Mucosa of rectum (tissue), 2 donors: ENCODE results near the gene MAN2A1.

Experiments used
- H3K27ac ChIP-seq, 2 donors: one replicate each; pipeline ENCODE4 v1.7.0; 2013; ENCODE audit warnings: inconsistent platforms in 2 of 2, low read depth in 2 of 2, low read length in 2 of 2
- H3K27me3 ChIP-seq, 2 donors: one replicate each; pipeline ENCODE4 v1.7.0; 2013; ENCODE audit warnings: low read length in 2 of 2; ENCODE audit not compliant: control insufficient read depth in 2 of 2, insufficient read depth in 2 of 2
- H3K36me3 ChIP-seq, 2 donors: one replicate each; pipeline ENCODE4 v1.7.0; 2013; ENCODE audit warnings: low read length in 2 of 2; ENCODE audit not compliant: control insufficient read depth in 2 of 2, insufficient read depth in 2 of 2
- H3K4me1 ChIP-seq, 2 donors: one replicate each; pipeline ENCODE4 v1.7.0; 2013; ENCODE audit warnings: low read length in 2 of 2, mild to moderate bottlenecking in 1 of 2; ENCODE audit not compliant: control insufficient read depth in 2 of 2, insufficient read depth in 2 of 2
- H3K4me3 ChIP-seq, 2 donors: one replicate each; pipeline ENCODE4 v1.7.0; 2013; ENCODE audit warnings: low read length in 2 of 2
- H3K9ac ChIP-seq, 2 donors: one replicate each; pipeline ENCODE4 v1.7.0; 2013; ENCODE audit warnings: low read length in 2 of 2, low read depth in 1 of 2, mild to moderate bottlenecking in 1 of 2
- H3K9me3 ChIP-seq, 2 donors: one replicate each; pipeline ENCODE4 v1.7.0; 2013; ENCODE audit warnings: low read length in 2 of 2; ENCODE audit not compliant: control insufficient read depth in 2 of 2
- donor health status: healthy.
- donor health status: Normal muscosa, but diverticular disease.

Gene MAN2A1

GRCh38 chr5:109689740-109690241, at the start of gene MAN2A1:
TSS of gene MAN2A1 (plus strand) at chr5:109689927. CDS start at chr5:109690418, 491 bp downstream.
- Histone ChIP-seq H3K27ac (peak within 1 kb of the TSS; percentile 97 to 98), H3K4me3 (peak within 1 kb of the TSS; percentile 76 to 97), H3K36me3 (no peaks in the 10 kb centered on the region), H3K27me3 (no peaks in the 10 kb centered on the region), H3K9ac (peak within 1 kb of the TSS; percentile 93 to 95), H3K9me3 (no peaks in the 10 kb centered on the region), H3K4me1 (peaks cover 11 to 21% of the 10 kb centered on the region in 2 donors)

GRCh38 chr5:109640976-109641375, 48.8 kb upstream of the MAN2A1 start:
- H3K4me3 ChIP-seq, result no peak overlapping the region
- H3K9me3 ChIP-seq, result no peaks in the 10 kb centered on the region
- H3K4me1 ChIP-seq, result no peaks in the 10 kb centered on the region
- H3K36me3 ChIP-seq, result no peaks in the 10 kb centered on the region
- H3K9ac ChIP-seq, result no peak overlapping the region
- H3K27me3 ChIP-seq, result no peaks in the 10 kb centered on the region
- no peak overlapping the region for H3K27ac ChIP-seq

GRCh38 chr5:109643791-109644350, 45.9 kb upstream of the MAN2A1 start:
- Histone ChIP-seq H3K4me3 (no peak overlapping the region), H3K4me1 (no peaks in the 10 kb centered on the region), H3K36me3 (no peaks in the 10 kb centered on the region), H3K27ac (no peak overlapping the region), H3K9ac (no peak overlapping the region), H3K27me3 (no peaks in the 10 kb centered on the region), H3K9me3 (no peaks in the 10 kb centered on the region)

- H3K9ac ChIP-seq, result no peak overlapping the region
- H3K4me3 ChIP-seq, result no peak overlapping the region
- H3K9me3 ChIP-seq, result no peaks in the 10 kb centered on the region
- H3K4me1 ChIP-seq, result no peaks in the 10 kb centered on the region
- H3K36me3 ChIP-seq, result no peaks in the 10 kb centered on the region
- no peak overlapping the region for H3K27ac ChIP-seq
- no peaks in the 10 kb centered on the region for H3K27me3 ChIP-seq
These were observed 44.9 kb upstream of the MAN2A1 start for GRCh38 chr5:109644829-109645228.

DNA sequence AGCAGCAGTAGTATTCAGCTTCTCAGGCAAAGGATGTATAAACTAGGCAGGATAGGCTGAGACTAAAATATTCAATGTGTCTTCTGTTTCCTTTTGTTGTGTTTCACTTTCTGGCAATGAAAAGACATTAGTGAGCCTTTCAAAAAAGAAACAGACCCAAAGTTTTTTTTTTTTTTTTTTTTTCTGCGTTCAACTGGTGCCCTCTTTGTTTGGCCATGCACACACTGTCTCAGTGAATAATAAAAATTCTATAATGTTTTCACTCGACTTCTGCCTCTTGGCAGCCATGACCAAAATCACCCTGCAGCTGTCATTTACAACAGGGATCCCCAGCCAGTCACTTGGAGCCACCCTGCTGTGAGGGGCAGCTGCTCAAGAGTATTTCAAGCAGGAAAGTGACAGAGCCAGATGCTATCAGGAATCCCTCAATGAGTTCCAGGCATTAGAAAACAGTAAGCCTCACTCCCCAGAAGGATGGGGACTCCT, 44.0 kb upstream of the MAN2A1 start:
- Histone ChIP-seq H3K27ac (no peak overlapping the region), H3K9ac (no peak overlapping the region), H3K9me3 (no peaks in the 10 kb centered on the region), H3K27me3 (no peaks in the 10 kb centered on the region), H3K36me3 (no peaks in the 10 kb centered on the region), H3K4me1 (no peaks in the 10 kb centered on the region), H3K4me3 (no peak overlapping the region)

- Histone ChIP-seq H3K36me3 (no peaks in the 10 kb centered on the region), H3K9me3 (no peaks in the 10 kb centered on the region), H3K4me3 (no peak overlapping the region), H3K9ac (no peak overlapping the region), H3K27me3 (no peaks in the 10 kb centered on the region), H3K4me1 (no peaks in the 10 kb centered on the region), H3K27ac (no peak overlapping the region)
These were observed 40.4 kb upstream of the MAN2A1 start for GRCh38 chr5:109649318-109649717.

- Histone ChIP-seq H3K36me3 (no peaks in the 10 kb centered on the region), H3K9me3 (no peaks in the 10 kb centered on the region), H3K27me3 (no peaks in the 10 kb centered on the region), H3K27ac (no peak overlapping the region), H3K4me3 (no peak overlapping the region), H3K9ac (no peak overlapping the region), H3K4me1 (no peaks in the 10 kb centered on the region)
These were observed 39.2 kb upstream of the MAN2A1 start for GRCh38 chr5:109650493-109650892.

GRCh38 chr5:109652096-109652495, 37.6 kb upstream of the MAN2A1 start:
- Histone ChIP-seq H3K27ac (no peak overlapping the region), H3K36me3 (no peaks in the 10 kb centered on the region), H3K27me3 (no peaks in the 10 kb centered on the region), H3K4me1 (peaks cover 0 to under 1% of the 10 kb centered on the region in 2 donors), H3K9ac (no peak overlapping the region), H3K9me3 (no peaks in the 10 kb centered on the region), H3K4me3 (no peak overlapping the region)

- Histone ChIP-seq H3K4me1 (peaks cover 0 to 2% of the 10 kb centered on the region in 2 donors), H3K36me3 (no peaks in the 10 kb centered on the region), H3K27ac (no peak overlapping the region), H3K9me3 (no peaks in the 10 kb centered on the region), H3K9ac (no peak overlapping the region), H3K27me3 (no peaks in the 10 kb centered on the region), H3K4me3 (no peak overlapping the region)
These were observed 36.7 kb upstream of the MAN2A1 start for GRCh38 chr5:109653042-109653441.

DNA sequence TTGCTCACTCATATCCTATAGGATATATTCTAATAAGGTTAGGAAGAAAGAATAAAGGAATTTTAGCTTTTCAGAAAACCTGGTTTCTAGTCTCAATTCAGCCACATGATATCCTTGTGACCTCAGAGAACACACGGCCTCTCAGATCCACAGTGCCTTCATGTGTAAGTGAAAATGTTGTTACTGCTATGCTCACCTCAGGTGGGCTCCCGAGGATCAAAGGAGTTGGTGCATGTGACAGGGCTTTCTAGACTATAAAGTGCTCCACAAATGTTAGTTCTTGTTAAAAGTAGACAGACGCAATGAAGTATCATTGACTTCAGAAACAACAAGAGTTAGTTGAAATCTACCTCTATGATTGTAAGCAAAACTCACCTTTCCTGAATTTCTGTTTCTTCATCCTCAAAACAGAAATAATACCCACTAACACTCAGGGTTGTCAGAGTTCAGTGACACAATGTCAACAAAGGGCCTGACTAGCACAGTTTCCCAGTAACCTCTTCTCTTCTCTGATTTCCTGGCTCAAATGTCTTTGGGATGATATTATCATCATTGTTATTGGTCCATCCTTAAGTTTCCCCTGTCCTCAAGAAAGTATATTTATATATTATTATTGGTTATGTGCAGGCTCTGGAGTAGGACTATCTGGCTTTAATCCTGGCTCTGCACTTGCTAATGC, 36.0 kb upstream of the MAN2A1 start:
- peaks cover 0 to 2% of the 10 kb centered on the region in 2 donors for H3K4me1 ChIP-seq
- H3K36me3 ChIP-seq, result no peaks in the 10 kb centered on the region
- no peaks in the 10 kb centered on the region for H3K9me3 ChIP-seq
- H3K27ac ChIP-seq, result no peak overlapping the region
- no peak overlapping the region for H3K4me3 ChIP-seq
- no peak overlapping the region for H3K9ac ChIP-seq
- H3K27me3 ChIP-seq, result no peaks in the 10 kb centered on the region
